ENCODE results near the gene ZNF782.
"Not testable (repeated sequence)": the region's sequence is repeated elsewhere in the genome, so short reads cannot be mapped to it uniquely, and the experiment has no call there.

Gene ZNF782

DNA sequence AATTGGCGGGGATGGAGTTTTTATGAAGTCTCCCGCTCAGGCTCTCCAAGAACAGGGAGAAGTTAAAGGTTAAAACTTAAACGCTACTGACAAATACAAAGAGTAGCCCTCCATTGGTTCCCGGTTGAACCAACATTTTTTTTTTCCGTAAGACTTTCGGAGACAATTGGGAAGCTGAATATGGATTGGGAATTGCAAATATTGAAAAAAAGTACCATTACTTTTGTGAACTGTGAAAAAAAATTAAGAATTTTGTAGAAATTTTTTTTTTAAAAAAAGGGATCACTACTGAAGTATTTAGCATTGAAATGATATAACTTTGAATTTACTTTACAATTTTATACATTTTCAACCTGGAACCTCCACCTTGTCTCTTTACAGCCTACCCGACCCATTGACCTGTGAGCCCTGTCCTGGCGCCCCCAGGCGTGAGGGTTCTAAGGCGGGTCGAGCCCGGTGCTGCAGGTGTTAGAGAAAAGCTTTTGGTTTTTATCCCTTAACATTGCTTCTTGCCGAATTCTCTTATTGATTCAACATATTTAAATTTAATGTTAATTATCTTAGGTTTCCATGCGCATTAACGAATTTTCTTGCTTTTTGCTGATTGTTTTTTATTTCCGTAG is 448 bp upstream of the ZNF782 start:
- DNase-seq (ENCODE audit: low read depth in 2 of 2), result no peak

DNA sequence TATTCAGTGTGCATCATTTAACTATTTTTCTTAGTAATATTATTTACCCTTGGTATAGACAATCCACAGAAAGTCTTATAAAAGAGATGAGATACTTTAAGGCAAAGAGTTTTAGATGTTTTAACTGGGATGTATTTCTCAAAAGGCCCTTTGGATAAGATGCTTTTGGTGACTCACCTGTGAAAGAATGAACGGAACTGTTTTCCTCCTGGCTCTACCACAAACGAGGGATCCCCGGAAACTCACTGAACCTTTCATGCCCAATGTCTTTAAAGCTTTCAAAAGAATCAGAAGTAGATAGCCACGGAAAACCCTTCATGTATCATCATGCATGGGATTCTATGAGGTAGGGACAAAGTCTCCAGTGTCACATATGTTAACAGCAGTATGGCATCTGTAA is 1.6 kb downstream of the ZNF782 start:
- DNase-seq (ENCODE audit: low read depth in 2 of 2), result no peak

DNA sequence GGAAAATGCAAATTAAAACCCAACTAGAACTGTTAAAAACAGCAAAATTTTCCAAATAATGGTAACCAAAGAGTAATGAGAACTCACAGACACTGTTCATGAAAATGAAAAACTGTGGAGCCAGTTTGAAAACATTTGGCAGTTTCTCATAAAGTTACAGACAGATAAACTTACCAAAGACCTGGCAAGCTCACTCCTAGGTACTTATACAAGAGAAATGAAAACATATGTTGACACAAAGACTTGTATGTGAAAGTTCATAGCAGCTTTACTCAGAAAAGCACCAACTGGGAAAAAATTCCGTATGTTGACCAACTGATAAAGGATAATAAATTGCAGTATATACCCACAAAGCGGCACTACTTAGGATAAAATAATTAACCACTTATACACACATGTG is 10.3 kb downstream of the ZNF782 start:
- DNase-seq (ENCODE audit: low read depth in 2 of 2), result no peak

DNA sequence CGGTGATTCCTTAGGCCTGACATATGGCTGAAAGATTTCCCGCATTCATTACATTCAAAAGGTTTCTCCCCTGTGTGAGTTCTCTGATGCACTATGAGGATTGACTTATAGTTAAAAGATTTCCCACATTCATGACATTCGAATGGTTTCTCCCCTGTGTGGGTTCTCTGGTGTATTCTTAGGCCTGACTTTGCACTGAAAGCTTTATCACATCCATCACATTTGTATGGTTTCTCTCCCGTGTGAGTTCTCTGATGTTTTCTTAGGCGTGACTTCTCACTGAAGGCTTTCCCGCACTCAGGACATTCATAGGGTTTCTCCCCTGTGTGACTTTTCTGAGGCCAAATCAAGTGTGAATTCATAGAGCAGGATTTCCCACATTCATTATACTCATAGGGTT is 35.8 kb downstream of the ZNF782 start:
- DNase-seq (ENCODE audit: low read depth in 2 of 2), result no peak

DNA sequence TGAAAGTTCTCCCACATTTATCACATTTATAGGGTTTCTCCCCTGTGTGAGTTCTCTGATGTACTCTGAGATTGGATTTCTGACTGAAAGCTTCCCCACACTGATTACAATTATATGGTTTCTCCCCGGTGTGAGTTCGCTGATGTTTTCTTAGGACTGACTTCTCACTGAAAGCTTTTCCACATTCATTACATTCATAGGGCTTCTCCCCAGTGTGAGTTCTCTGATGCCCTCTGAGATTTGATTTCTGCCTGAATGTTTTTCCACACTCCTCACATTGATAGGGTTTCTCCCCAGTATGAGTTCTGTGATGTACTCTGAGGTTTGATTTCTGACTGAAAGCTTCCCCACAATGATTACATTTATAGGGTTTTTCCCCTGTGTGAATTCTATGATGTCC is 36.3 kb downstream of the ZNF782 start:
- DNase-seq (ENCODE audit: low read depth in 2 of 2), result no peak

DNA sequence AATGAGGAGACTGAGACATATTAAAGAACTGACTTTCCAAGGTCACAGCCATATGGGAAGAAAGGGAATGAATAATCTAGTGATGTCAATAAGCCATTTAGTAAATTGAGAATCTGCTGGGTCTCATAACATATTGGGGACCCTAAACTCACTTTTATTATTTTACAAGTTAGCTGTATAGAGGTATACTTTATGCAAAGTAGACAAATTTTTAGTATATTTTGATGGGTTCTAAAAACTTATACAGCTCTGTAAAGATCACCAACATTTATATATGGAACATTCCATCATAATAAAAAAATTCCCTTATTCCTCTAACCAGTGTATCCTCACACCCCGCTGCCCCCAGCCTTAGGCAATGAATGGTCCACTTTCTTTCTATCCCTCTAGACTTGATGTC is 40.7 kb downstream of the ZNF782 start:
- no peak for DNase-seq (ENCODE audit: low read depth in 2 of 2)

DNA sequence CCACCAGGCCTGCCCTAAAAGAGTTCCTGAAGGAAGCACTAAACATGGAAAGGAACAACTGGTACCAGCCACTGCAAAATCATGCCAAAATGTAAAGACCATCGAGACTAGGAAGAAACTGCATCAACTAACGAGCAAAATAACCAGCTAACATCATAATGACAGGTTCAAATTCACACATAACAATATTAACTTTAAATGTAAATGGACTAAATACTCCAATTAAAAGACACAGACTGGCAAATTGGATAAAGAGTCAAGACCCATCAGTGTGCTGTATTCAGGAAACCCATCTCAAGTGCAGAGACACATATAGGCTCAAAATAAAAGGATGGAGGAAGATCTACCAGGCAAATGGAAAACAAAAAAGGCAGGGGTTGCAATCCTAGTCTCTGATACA is 55.4 kb downstream of the ZNF782 start:
- DNase-seq (ENCODE audit: low read depth in 2 of 2), result not testable (repeated sequence)

DNA sequence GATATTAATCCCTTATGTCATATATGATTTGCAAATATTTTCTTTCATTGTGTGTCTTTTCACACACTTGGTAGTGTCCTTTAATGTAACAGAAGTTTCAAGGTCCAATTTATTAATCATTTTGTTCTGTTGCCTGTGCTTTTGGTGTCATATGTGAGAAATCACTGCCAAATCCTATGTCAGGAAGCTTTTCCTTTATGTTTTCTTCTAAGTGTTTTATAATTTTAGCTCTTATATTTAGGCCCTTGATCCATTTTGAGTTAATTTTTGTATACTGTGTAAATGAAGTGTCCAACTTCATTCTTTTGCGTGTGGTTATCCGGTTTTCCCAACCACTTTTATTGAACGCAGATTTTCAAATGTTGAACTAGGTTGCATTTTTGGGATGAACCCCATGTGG is 70.3 kb downstream of the ZNF782 start:
- DNase-seq (ENCODE audit: low read depth in 2 of 2), result no peak

DNA sequence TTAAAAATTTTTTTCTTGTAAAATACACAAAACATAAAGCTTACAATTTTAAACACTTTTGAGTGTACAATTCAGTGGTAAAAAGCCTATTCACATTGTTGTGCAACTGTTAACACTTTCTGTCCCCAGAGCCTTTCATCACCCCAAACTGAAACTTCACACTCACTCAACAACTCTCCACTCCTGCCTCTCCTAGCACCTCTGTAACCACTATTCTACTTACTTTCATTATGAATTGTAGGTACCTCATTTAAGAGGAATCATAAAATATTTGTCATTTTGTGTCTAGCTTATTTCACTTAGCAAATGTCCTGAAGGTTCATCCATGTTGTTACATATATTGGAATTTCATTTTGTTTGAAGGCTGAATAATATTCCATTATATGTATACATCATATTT is 72.1 kb downstream of the ZNF782 start:
- DNase-seq (ENCODE audit: low read depth in 2 of 2), result no peak

DNA sequence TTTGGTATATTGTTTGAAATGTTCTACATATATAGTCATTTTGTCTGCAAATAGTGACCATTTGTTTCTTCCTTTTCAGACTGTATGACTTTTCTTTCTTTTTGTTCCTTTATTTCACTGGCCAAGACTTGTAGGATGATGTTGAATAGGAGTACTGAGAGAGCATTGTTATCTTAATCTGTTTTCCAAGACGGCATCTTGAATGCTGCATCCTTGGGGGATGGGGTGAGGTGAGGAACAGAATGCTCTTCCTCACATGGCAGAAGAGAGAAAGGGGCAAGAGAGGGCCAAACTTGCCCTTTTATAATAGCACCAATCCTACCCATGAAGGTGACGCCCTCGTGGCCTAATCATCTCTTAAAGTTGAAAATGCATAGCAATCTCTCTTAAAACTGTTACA is 72.8 kb downstream of the ZNF782 start:
- DNase-seq (ENCODE audit: low read depth in 2 of 2), result no peak

DNA sequence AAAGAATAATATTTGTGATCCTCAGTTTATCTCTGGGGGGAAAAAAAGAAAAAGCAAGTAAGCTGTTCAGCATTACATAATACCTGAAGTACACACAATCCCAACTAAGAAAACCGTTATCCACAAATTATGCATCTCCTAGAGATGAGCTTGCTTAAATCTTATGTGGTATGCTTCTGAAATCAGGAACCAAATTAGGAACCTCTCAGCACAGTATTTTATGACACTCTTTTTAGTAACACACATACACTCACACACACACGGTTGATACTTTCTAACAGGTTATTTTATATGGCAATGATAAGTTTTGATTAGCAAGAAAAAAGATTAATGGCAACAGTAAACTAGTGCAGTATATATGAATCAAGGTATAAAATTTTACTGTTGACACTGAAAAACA is 75.2 kb downstream of the ZNF782 start:
- no peak for DNase-seq (ENCODE audit: low read depth in 2 of 2)

DNA sequence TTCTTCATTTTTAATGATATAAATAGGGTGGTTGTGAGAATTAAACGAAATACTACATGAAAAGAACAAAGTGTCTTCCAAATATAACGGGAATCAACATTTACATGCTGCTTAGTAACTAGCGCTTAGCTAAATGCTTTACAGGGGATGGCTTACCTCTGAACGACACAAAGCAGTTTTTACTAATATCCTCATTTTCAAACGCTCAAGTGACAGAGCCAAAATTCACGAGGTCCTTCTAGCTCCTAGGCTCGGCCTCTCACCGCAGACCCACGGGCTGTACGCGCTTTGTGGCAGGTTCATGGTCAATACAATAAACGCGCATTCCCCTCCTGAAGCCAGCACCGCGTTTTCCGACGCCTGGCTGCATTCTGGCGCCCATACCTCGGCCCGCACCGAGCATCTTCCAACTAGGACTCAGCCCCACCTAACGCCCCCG is 76.9 kb downstream of the ZNF782 start:
- no peak for DNase-seq (ENCODE audit: low read depth in 2 of 2)

DNA sequence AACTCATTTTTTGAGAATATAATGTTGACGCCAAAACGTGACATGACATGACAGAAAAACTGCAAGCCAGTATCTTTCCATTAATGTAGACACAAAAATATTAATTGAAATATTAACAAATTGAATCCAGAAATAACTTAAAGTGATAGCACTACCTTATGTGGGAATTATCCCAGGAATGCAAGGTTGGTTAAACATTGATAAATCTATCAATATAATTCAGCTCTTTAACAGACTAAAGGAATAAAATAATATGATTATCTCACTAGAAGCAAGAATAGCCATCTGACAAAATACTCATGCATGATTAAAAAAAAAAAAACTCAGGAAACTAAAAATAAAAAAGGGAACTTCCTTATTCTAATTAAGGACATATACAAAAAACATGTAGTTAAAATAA is 83.2 kb downstream of the ZNF782 start:
- no peak for DNase-seq (ENCODE audit: low read depth in 2 of 2)

DNA sequence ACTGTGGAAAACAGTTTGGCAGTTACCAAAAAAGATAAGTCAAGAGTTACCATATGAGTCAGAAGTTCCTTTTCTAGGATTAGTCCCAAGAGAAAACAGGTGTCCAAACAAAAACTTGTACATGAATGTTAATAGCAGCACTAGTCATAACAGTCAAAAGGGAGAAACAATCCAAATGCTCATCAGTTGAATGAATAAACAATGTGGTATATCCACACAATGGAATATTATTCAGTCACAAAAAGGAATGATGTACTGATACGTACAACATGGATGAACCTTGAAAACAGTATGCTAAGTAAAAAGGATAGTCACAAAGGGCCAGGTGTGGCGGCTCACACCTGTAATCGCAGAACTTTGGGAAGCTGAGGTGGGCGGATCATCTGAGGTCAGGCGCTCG is 84.3 kb downstream of the ZNF782 start:
- no peak for DNase-seq (ENCODE audit: low read depth in 2 of 2)
